ENCODE results near the gene GJA1. TPM values are rescaled to one million over a fixed set of nuclear protein-coding genes. Genes with fewer than 3 reads are reported as not detected.

The GJA1 gene
- total and polyA plus RNA-seq, 2 of the 8 experiments (the other 6 are each of a cell fraction or from before 2014, with no cell fraction given), result 468 to 795 TPM

DNA sequence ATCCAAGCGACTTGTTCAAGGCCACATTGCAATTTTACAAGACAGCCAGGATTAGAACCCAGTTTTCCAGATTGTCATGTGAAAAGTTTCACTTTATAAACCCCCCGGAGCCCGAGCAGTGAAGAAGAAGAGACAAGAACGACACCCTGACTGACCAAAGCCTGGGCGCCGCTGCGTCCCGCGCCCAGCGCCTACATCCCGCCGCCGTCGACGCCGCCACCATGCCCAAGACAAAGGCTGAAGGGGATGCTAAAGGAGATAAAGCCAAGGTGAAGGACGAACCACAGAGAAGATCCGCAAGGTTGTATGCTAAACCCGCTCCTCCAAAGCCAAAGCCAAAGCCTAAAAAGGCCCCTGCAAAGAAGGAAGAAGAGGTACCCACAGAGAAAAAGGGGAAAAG is 27.1 kb upstream of the GJA1 start:
- WGBS, 2 experiments (ENCODE audit: extremely low coverage in 1 of 2, insufficient coverage in 1 of 2, insufficient read length in 1 of 2, insufficient replicate concordance in 2 of 2, low coverage in 1 of 2, low lambda C conversion rate in 2 of 2, missing lambda C conversion rate in 1 of 2), result 96% methylated on average over 19 of the region's 19 CpGs; no CpG with 5 or more reads in 1 of the 2 experiments
- no peak overlapping the region for H4K5ac ChIP-seq (ENCODE audit: insufficient read length, low read depth, low read length)
- no peak overlapping the region for H2BK12ac ChIP-seq (ENCODE audit: low read depth, low read length)

More for the DNA sequence above, 27.1 kb upstream of the GJA1 start:
- DNase-seq (ENCODE audit: low read depth in 1 of 2, low spot score in 2 of 2) (no peak), FAIRE-seq (no peak)
- no peaks in the 10 kb centered on the region for H4K20me1 ChIP-seq (replicated peaks in 1 of 2; ENCODE audit: control insufficient read depth in 1 of 2, insufficient read depth in 2 of 2, low read length in 2 of 2)
- no peak overlapping the region for H3K9ac ChIP-seq (replicated peaks in 1 of 4; ENCODE audit: extremely low read depth in 1 of 4, low read depth in 3 of 4, low read length in 3 of 4)
- ChIA-PET CTCF (ENCODE audit: partially characterized antibody) (interaction anchor here (1.5 kb wide), 1 partner anchor 8 kb away, joined by 3 read pairs; no protein-coding TSS in a partner anchor), POLR2A (ENCODE audit: partially characterized antibody) (no interaction called here)
- H4K91ac ChIP-seq (replicated peaks; ENCODE audit: insufficient read length, low read length), result no peak overlapping the region
- no peak overlapping the region for H2AFZ ChIP-seq (ENCODE audit: low read length)
- H3K4me1 ChIP-seq (replicated peaks in 1 of 4; ENCODE audit: control insufficient read depth in 3 of 4, insufficient read depth in 4 of 4, low read length in 3 of 4), result 0 out of 7 replicates have a peak, but pooled peaks cover 0 to 2% (median 0%) of the 10 kb centered on the region in 4 experiments
- no peak overlapping the region for H3K4me2 ChIP-seq (ENCODE audit: insufficient read depth in 1 of 2, low read depth in 2 of 2, low read length in 2 of 2)
- H3K36me3 ChIP-seq (ENCODE audit: control insufficient read depth in 2 of 4, insufficient read depth in 4 of 4, low read length in 3 of 4), result no peaks in the 10 kb centered on the region
- H3K4ac ChIP-seq (replicated peaks; ENCODE audit: insufficient read length, low read depth, low read length), result no peak overlapping the region
- no peak overlapping the region for H2BK15ac ChIP-seq (ENCODE audit: low read length)
- no peak overlapping the region for H3K23ac ChIP-seq (ENCODE audit: insufficient read length)
- H2BK120ac ChIP-seq (replicated peaks; ENCODE audit: low read depth, low read length), result no peak overlapping the region
- no peak overlapping the region for H2AK5ac ChIP-seq (ENCODE audit: low read depth, low read length)
- H2BK5ac ChIP-seq (ENCODE audit: low read depth, low read length), result no peak overlapping the region
- no peaks in the 10 kb centered on the region for H3K23me2 ChIP-seq (ENCODE audit: low read depth, low read length)
- no peak overlapping the region for H3K27ac ChIP-seq (ENCODE audit: low read depth, low read length)
- no peak overlapping the region for H2BK20ac ChIP-seq (ENCODE audit: low read length)
- H4K8ac ChIP-seq (ENCODE audit: extremely low read depth, insufficient read depth, low read length), result no peak overlapping the region
- H3K79me1 ChIP-seq (ENCODE audit: low read depth, low read length), result no peaks in the 10 kb centered on the region
- no peaks in the 10 kb centered on the region for H3K79me2 ChIP-seq (ENCODE audit: control insufficient read depth in 1 of 2, insufficient read depth in 2 of 2, low read length in 2 of 2)
- no peaks in the 10 kb centered on the region for H3K9me3 ChIP-seq (ENCODE audit: insufficient read depth in 2 of 2, low read depth in 1 of 2, low read length in 1 of 2)
- no peak overlapping the region for H3K14ac ChIP-seq (ENCODE audit: insufficient read length)
- no peak overlapping the region for H3K4me3 ChIP-seq (ENCODE audit: extremely low read depth in 1 of 4, insufficient read depth in 2 of 4, low read depth in 3 of 4, low read length in 4 of 4)
- H3K27me3 ChIP-seq (replicated peaks in 1 of 4; ENCODE audit: control insufficient read depth in 3 of 4, extremely low read depth in 1 of 4, insufficient read depth in 3 of 4, low read length in 3 of 4), result no peaks in the 10 kb centered on the region
- H3K56ac ChIP-seq (replicated peaks; ENCODE audit: insufficient read length, low read depth, low read length), result no peak overlapping the region
- H3K18ac ChIP-seq (ENCODE audit: extremely low read depth, low read length), result no peak overlapping the region
- TF ChIP-seq RBBP5 (IDR thresholded peaks at IDR 0.05; ENCODE audit: borderline replicate concordance, low read depth, low read length) (no peak), HDAC2 (IDR thresholded peaks at IDR 0.05; ENCODE audit: borderline replicate concordance in 1 of 2, low read depth in 2 of 2, low read length in 2 of 2) (no peak), MAFK (IDR thresholded peaks at IDR 0.05; ENCODE audit: low read depth, low read length) (no peak), TAF7 (optimal IDR thresholded peaks at IDR 0.05; ENCODE audit: borderline replicate concordance, low read depth, low read length) (no peak), SIRT6 (IDR thresholded peaks at IDR 0.05; ENCODE audit: low read length) (no peak)
